ENCODE measurements around the gene ESPN.
"Not testable (repeated sequence)": the region's sequence is repeated elsewhere in the genome, so short reads cannot be mapped to it uniquely, and the experiment has no call there.

Gene ESPN

DNA sequence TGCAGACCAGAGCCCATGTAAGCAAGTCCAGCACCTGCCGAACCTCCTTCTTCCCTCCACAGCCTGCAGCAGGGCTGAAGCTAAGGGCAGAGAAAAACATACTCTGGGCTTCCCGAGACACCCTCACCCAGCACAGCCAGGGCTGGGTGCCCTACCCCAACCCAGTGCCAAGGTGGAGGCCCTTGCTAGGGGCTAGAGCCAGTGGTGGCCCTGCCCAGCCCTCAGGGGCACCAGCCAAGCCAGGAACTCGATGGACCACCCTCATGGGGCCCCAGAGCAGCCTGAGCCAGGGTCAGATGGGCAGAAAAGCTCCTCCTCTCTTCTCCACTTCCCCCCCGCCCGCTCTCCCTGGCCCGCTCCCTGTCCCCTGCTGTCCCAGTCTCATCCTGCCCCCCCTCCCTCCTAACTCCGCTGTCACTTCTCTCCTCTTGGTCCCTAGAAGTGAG, 25.5 kb downstream of the ESPN start:
- no peak for DNase-seq

DNA sequence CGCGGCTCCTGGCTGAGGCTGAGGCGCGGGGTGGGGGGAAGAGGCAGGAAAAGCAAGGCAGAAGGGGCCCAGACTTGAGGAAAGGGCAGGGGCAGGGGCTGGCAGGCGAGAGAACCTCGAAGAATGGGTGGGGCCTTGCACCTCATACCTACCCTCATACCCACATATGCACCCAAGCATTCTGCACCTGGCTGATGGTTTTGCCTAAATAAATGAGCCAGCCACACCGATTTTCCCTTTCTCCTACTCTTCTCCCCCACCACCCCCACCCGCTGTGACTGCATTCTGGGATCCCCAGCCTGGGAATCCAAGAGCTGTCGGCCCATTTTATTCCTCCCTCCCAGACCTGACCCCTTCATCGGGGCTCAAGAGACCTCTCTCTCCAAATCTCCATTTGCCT, 25.9 kb downstream of the ESPN start:
- DNase-seq: not testable (repeated sequence)

DNA sequence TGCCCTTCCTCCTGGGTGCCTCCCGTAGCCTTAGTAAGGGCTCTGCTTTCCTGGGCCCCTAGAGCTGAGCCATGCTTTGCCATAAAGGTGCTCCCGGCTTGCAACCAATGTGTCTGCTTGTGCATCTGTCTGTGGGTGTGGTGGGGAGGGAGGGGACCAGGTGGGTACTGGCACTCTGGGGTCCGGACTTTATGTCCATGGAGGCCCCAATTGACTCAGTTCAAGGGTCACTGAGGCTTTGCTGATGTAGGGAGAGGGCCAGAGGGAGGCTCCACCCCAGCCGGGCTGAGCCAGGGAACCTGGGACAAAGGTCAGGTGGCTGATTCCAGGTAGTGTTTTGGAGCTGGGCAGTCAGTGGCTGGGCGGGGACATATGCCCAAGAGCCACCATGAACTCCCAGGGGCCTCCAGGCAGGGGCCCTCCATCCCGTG, 26.4 kb downstream of the ESPN start:
- DNase-seq: no peak

DNA sequence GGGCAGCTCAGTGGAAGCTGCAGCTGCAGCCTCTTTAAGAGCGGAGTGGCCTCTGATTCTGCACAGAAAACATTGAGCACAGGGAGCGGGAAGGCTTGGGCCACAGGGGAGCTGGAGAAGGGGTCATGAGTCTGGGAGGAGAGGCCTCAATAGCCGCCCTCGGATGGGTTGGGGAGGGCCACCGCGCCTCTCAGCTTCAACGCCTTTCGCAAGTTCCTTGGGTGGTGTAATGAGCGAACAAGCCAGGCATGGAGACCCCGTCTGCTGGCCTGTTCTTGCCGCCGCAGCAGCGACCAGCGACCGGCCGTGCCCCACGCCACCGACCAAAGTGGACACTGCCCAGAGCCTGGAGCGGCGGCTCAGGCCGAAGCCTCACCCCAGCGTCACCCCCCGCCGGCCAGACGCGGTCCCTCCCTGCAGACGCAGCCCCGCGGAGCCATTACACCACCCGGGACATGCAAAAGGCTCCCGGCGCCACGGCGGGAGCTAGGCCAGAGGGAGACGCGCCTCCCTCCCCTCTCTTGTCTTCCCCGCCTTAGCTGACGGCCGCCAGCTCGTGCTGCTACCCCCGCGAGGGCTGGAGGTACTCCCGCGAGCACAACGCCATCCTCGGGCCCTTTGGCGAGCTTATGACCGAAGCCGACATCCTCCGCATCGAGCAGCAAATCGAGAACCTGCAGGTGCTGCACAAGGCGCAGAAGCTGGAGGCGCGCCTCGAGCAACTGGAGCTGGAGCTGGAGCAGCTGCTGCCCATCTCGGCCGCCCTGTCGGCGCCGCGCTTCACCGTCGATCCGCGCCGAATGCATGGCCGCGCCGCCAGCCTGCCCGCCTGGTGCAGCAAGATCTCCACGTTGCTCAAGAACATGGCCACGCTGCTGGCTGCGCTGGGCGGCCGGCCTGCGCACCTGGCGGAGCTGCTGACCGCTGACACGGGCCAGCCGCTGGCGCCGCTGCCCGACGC, 29.6 kb downstream of the ESPN start:
- not testable (repeated sequence) for DNase-seq

DNA sequence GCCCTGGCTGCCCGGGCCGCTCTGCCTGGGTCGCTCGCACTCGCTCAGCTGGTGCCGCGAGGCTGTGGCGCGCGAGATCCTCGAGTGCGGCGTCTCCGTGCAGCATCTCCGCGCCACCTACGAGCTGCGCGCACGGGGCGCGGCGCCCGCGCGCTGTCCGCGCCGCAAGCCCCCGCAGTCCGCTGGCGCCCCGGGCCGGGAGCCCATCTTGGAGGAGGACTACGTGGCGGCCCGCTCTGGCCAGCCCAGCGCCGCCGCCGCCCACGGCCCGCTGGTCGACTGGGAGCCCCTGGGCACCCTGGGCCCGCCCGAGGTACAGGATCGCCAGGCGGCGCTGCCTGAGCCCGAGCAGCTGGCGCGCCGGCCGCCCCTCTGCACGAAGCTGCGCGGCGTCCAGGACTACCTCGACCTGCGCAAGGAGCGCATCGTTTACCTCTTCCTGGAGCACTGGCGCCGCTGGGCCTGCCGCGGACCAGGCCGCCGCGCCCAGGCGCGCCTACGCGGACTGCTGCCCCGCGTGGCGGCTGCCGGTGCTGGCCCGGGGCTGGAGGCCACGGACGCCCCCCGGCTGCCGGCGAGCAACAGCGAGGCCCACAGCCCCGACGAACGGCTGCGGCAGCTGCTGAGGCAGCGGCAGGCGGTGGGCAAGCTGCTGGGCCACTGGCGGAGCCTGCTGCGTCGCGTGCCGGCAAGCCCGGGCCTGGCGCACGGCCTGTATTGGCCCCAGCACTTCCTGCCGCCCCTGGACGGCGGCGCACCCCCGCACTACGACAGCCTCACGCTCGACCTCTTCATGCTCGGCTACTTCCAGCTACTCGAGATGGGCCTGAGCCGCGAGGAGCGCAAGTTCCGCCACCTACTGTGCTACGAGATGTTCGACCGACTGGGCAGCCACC, 30.5 kb downstream of the ESPN start:
- no peak for DNase-seq

DNA sequence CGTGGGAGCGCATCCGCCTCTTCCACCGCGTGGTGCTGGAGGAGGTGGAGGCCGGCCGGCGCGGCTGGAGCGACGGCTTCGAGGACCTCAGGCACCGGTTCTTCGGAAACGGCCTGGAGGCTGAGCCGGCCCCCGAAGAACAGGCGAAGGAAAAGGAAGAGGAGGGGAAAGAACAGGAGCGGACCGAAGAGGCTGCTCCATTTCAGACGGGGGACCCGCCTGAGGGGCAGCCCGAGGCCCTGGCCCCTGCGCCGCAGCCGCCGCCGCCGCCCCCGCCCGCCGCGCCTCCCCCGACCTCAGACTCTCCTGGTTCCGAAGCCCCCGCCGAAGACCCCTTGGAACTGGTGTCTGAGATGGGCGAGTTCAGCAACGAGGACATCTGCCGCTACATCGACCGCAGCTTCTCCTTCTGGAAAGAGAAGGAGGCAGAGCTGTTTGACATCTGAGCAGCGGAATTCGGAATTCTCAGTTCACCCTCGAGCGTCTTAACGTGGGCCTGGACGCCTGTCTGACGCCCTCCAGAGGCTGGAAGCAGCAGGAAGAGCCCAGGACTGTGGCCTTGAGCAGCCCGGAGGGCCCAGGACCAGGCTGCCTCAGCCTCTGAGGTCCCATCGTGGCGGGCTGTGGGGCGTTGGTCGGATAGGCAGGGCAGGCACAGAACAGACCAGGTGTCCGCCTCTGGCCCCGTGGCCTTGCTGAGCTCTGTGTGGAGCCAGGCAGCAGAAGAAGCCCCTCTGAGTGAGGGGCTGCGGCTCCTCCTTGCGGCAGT, 31.4 kb downstream of the ESPN start:
- DNase-seq: not testable (repeated sequence)

DNA sequence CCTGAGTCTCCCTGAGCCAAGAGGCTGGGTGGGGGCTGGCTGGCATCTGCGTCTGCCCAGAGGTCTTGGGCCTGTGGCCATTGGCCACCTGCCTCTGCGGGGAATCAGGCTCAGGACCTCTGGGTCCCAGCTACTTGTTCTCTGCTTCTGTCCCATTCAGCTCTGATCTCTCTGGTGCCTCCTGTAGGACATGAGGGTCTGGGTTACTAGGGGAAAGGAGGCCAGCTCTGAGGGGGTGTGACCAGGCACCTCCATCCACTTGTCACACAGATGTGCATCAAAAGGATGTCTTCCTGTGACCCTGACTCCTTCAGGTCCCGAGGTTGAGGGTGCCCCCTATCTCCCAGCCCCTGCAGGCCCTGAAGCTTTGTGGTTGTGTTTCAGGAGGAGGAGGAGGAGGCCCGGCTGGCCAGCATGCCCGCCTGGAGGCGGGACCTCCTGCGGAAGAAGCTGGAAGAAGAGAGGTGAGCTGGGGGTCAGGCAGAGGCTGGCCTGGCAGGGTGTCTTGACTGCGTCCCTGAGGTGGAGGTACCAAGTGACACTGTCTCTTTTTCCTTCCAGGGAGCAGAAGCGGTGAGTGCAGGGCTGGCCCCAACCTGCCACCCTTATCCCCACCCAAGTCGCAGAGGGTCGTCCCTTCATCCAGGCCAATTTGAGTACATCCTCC, 32.4 kb downstream of the ESPN start:
- DNase-seq: no peak

DNA sequence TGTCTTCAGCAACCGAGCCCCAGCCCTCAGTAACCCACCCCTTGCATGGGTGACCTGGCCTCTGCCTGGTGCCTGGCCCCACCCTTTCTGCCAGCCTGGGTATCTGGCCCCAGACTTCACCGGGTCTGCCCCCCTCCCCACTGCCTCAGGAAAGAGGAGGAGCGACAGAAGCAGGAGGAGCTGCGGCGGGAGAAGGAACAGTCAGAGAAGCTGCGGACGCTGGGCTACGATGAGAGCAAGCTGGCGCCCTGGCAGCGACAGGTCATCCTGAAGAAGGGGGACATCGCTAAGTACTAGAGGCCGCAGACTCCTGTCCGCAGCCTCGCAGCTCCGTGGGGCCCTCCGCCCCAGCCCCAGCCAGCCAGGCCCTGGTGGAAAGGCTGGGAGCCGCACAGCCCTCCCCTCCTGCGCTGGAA, 35.3 kb downstream of the ESPN start:
- DNase-seq: no peak

DNA sequence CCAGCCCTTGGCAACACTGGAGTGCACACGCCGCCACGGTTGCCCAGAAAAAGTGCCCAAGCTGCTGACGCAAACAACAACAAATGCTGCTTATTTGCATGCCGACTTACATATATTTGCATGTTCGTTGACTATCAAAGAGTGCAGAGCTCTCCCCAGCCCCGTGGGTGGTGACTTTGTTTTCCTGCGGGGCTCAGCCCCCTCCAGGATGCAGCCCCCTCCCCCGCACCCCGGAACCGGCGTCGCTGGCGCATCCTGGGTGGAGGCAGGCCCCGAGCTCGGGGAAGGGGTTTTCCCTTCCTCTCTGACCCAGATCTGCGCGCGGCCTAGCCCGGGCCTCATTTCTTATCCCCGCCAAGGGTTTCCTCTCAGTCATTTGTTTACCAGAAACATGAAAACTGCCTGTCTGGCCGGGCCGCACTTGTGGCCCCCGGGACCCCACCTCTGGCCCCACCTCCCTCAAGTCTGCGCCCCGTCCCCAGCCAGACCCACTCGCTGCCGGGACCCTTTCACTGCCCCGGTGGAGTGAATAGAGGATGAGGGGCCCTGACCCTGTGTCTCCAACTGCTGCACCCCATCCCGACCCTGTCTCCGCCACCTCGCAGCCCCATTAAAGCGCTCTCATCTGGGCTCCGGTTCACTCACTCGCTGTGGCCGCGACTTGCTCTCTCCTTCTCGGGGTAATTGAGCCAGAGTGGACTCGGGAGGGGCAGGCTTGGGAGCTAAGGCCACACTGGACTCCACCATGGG, 35.9 kb downstream of the ESPN start:
- DNase-seq: no peak

DNA sequence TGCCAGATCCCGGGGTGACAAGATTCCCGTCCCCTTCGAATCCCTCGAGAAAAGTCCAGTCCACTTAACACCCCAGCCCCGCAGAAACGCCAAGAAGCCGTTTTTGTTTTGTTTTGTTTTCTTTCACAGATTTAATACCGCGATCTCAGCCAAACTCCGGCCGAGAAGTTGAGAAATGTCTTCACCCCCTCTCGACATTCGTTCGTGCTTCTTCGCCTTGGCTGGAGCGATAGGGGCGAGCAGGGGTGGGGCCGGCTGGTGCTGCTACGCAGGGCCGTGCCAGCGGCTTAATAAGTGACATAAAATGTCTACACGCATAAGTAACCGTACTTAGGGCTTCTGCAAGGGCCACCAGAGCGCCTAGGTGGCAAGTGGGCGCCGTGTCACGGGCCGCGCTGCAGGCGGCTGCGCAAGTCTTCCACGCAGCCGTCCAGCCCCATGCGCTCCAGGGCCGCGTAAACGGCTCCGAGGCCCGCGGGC, 36.5 kb downstream of the ESPN start:
- no peak for DNase-seq

DNA sequence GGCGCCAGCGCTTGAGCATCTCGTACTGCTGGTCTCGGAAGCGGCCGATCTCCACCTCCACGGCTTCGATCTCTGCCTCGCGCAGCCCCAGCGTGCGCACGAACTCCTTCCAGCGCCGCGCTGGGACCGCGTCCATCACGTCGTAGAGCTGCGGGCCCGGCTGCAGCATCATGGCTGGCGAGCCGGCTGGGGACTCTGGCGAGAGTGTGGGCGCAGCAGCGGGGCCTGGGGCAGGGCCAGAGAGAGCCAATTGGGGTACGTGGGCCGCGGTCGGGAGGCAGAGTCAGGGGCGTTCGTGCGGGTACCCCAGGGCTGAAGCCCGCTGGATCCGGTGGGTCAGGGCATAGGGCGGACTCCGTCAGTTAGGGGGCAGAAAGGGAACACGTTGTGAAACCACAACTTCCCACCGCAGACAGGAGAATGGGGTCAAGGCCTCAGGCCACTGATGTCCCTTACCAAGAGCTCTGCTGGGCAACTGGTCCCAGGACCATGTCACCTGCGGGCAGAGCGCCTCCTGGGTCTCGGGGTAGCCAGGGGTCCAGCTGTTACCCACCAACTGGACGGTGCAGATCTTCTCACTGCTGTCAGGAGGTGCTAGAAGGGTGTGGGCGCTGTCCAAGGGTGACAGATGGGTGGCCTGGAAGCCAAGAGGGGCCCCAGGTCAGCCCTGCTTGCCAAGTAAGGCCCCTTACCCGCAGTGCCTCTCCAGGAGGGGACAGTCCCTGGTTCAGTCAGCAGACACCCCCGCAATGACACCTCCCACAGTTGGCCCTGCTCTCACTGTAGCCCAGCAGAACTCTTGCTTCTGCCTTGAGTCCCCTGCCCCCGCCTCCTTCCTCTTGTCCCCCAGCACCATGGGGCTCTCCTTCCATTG, 37.2 kb downstream of the ESPN start:
- DNase-seq: no peak

DNA sequence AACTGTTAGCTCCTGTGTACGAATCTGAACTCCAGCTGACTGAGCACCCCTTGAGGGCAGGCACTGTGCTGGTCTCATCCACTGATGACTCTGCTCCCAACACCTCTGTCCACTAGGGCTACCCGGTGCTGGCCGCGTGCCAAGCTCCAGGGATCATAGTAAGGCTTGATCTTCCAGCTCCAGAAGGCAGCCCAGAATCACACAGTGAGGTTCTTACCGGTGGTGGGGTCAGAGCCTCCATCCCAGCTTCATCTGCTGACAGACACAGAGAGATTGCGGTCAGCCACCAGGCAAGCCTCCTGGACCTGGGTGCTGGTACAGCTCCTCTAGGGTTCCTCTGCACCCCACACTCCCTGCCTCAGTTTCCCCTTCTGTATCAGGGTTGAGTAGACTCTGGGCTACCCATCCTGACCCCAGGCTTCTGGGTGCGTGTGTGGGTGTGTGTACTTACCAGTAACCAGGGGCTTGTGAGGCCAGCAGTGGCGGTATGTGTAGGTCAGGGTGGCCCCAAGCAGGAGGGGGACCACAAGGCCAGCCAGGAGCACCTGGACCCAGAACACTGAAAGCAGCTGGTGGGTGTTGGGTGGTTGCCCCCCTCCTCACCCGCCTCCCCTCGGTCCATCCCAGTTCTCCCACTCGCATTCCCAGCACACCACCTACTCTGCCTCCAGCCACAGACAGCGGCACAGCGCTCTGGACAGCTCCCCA, 38.0 kb downstream of the ESPN start:
- no peak for DNase-seq

DNA sequence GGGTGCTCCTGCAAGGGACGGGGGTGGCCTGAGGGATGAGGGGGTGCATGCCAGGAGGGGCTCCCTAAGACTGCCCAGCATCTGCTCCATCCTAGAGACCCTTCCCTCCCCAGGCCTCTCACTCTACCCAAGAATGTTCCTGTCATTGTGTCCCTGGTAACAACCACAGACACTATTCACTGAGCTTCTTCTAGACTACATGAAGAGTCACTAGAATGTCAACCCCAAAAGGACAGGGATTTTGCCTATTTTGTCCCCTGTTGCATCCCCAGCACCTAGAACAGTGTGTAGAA, 38.5 kb downstream of the ESPN start:
- no peak for DNase-seq

DNA sequence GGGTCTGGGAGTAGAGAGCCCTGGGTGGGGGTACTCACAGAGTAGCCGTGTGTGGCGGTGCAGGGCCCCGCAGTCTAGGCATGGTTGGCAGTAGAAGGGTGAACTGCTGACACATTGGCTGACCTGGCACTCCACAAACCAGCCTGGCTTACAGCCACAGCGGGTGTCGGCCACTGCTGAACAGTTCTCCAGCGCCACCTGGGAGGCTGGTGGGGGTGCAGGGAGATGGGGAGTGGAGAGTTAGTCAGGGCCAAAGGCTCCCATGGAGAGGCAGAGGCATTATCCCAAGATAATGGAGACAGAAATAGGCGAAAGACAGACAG, 39.9 kb downstream of the ESPN start:
- DNase-seq: no peak

DNA sequence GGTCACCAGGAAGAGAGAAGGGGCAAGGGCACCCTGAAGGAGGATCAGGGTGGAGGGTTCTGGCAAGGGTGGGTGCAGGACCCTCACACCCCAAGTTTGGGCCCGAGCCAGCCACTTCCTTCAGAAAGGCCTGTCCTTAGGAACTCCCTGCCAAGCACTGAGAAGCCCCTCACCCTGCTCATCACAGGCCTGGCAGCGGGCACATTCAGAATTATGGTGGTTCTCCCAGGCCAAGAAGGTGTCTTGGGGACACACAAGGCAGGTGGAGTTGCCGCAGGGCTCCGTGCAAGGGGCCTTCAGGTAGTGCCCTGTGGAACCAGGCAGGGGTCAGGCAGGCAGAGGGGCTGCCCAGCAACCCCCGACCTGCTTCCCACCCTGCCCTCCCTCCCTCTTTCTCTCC, 40.3 kb downstream of the ESPN start:
- no peak for DNase-seq

DNA sequence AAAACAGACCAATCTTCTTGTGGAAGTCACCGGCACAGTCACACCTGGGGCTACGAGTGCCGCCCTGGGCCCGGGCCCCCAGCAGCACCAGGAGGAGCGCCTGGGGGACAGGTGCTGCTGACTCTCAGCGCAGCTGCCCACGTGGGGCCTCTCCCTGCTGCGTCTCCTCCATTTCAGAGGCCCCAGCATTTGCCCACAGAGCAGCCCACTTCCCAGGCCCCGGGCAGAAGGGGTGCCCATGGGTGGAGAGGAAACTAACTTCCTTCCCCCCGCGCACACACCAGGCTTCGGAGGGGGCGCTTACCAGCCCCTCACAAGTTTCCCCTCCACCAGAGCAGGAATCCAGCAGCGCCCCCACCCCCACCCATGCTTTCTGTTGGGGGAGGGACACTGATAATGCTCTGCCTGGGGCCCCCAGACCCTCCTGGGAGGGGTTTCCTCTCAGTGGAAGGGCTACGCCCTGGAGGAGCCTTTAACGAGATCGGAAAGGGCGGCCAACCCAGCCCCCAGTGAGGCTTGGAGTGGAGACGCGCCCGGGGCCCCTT, 41.0 kb downstream of the ESPN start:
- DNase-seq: no peak

DNA sequence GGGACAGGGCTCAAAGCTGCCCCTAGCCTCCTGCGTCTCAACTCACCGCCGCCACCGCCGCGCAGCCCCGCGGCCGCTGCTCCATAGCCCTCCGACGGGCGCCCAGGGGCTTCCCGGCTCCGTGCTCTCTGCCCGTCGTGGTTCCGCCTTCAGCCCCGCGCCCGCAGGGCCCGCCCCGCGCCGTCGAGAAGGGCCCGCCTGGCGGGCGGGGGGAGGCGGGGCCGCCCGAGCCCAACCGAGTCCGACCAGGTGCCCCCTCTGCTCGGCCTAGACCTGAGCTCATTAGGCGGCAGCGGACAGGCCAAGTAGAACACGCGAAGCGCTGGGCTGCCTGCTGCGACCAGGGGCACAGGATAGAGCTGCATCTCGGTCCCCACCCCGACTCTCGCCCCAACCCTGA, 41.4 kb downstream of the ESPN start, which contains the start of gene TNFRSF25:
TNFRSF25 (minus strand) TSS at position 151 of the 400 bp plus-strand sequence; CDS start at position 85, 66 bp downstream.
- DNase-seq: no peak

DNA sequence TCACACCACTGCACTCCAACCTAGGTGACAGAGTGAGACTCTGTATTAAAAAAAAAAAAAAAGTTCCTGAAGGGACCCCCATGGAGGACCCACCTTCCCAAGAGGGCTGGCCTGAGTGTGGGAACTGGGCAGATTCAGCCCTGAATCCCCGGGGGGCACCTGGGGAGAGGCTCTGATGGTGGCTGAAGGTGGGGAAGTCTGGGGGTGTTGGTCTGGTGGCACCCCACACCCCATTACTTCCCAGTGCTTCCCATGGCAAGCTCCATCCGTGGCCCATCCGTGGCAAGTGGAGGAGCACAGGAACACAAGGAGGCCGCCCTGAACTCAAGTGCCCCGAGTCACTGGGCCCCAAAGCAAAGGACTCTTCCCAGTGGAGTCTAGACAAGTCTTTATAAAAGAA, 42.2 kb downstream of the ESPN start:
- DNase-seq: no peak

DNA sequence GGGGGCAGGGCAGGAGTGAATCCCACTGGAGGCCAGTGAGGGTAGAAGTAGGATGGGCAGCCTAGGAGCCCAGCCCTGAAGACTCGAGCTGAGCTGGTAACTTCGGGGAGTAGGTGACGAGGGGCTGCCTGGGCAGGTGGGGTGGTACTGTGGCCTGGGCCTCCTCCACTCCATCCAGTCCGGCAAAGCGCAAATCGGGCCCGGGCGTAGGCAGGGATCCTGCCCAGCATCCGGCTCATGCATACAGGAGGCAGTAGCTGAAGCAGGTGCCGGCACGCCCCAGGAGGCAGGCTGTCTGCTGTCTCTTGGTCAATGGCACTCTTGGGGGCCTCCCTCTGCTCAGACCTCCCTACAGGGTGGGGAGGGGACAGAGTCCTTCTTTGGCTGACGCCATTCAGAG, 42.6 kb downstream of the ESPN start:
- no peak for DNase-seq
